GM18858 (cell line): ENCODE results near the gene BST2.
A peak's percentile ranks its signal among the peaks of the same experiment; 100 is the strongest.

Experiments
- ATAC-seq: cut with Tn5 transposase; IDR thresholded peaks from one replicate; pipeline ENCODE4 v1.9.1; 2021; ENCODE audit not compliant: unreplicated experiment

Gene BST2

GRCh38 chr19:17419621-17420474, 14.4 kb upstream of the BST2 start, which contains the start of gene MVB12A:
TSS of gene MVB12A (plus strand) at chr19:17420047. CDS start at chr19:17420136, 89 bp downstream.
- peak; percentile 79 for ATAC-seq

- no peak for ATAC-seq
Measured at GRCh38 chr19:17419154-17419620, 13.8 kb upstream of the BST2 start.

GRCh38 chr19:17418710-17419109, 13.3 kb upstream of the BST2 start:
- ATAC-seq = no peak

GRCh38 chr19:17415121-17415520, 9.7 kb upstream of the BST2 start:
- ATAC-seq = no peak

GRCh38 chr19:17414097-17414496, 8.7 kb upstream of the BST2 start:
- ATAC-seq = no peak

GRCh38 chr19:17411801-17412200, 6.4 kb upstream of the BST2 start:
- no peak for ATAC-seq

- no peak for ATAC-seq
Measured at GRCh38 chr19:17409990-17410389, 4.6 kb upstream of the BST2 start.

GRCh38 chr19:17406887-17407196, 1.4 kb upstream of the BST2 start:
- ATAC-seq = no peak

- peak; percentile 25 for ATAC-seq
Measured at GRCh38 chr19:17406046-17406886, 836 bp upstream of the BST2 start.

- ATAC-seq = no peak
Measured at GRCh38 chr19:17404621-17405249, 695 bp downstream of the BST2 start.

- ATAC-seq = no peak
Measured at GRCh38 chr19:17404015-17404414, 1.4 kb downstream of the BST2 start.

GRCh38 chr19:17402982-17403855, 2.2 kb downstream of the BST2 start:
- ATAC-seq = no peak

GRCh38 chr19:17401628-17402027, 3.8 kb downstream of the BST2 start:
- no peak for ATAC-seq

GRCh38 chr19:17398902-17399527, 6.4 kb downstream of the BST2 start:
- ATAC-seq = no peak

GRCh38 chr19:17394891-17395415, 10.5 kb downstream of the BST2 start:
- no peak for ATAC-seq

GRCh38 chr19:17393914-17394313, 11.5 kb downstream of the BST2 start, which contains the start of gene CCDC194:
TSS of gene CCDC194 (minus strand) at chr19:17394196. CDS start at chr19:17394158, 38 bp downstream.
- no peak for ATAC-seq

- ATAC-seq = no peak
Measured at GRCh38 chr19:17393002-17393401, 12.4 kb downstream of the BST2 start.

- ATAC-seq = no peak
Measured at GRCh38 chr19:17391371-17392151, 13.9 kb downstream of the BST2 start.
